COLO668 (cell line): ENCODE data around the gene TRMT2A.

Experiments
- DNase-seq: peaks from one replicate; lab custom pipeline; 2025; ENCODE audit not compliant: unreplicated experiment; lab: John Stamatoyannopoulos, UW

Gene TRMT2A

GRCh38 chr22:20123366-20124082 is 6.5 kb upstream of the TRMT2A start:
- DNase-seq, result no peak

- DNase-seq, result no peak
These were observed 4.9 kb upstream of the TRMT2A start for GRCh38 chr22:20121856-20122415.

GRCh38 chr22:20118300-20119020 is 1.4 kb upstream of the TRMT2A start:
- DNase-seq, result peak; percentile 13

GRCh38 chr22:20117633-20118299 is 740 bp upstream of the TRMT2A start:
- DNase-seq, result peak; percentile 49

GRCh38 chr22:20116376-20116950 is 563 bp downstream of the TRMT2A start:
- peak; percentile 55 for DNase-seq

- peak; percentile 29 for DNase-seq
These were observed 1.2 kb downstream of the TRMT2A start, which contains the start of gene RANBP1 for GRCh38 chr22:20115691-20116375. TSS of gene RANBP1 (plus strand) at chr22:20116104. CDS start at chr22:20116185, 81 bp downstream.

GRCh38 chr22:20114506-20115475 is 2.2 kb downstream of the TRMT2A start:
- no peak for DNase-seq

GRCh38 chr22:20113551-20114310 is 3.3 kb downstream of the TRMT2A start:
- no peak for DNase-seq

- no peak for DNase-seq
These were observed 4.2 kb downstream of the TRMT2A start for GRCh38 chr22:20112623-20113511.

GRCh38 chr22:20111689-20112622 is 5.1 kb downstream of the TRMT2A start:
- DNase-seq, result no peak

GRCh38 chr22:20111045-20111688 is 5.9 kb downstream of the TRMT2A start:
- peak; percentile 16 for DNase-seq

GRCh38 chr22:20110359-20110985 is 6.6 kb downstream of the TRMT2A start:
- no peak for DNase-seq

- DNase-seq, result no peak
These were observed 7.3 kb downstream of the TRMT2A start for GRCh38 chr22:20109411-20110358.

GRCh38 chr22:20108757-20109230 is 8.2 kb downstream of the TRMT2A start:
- DNase-seq, result no peak
